HG02759 (cell line): Measurements from ENCODE around the gene GSX1.
"Not testable (repeated sequence)": the region's sequence is repeated elsewhere in the genome, so short reads cannot be mapped to it uniquely, and the experiment has no call there.

Experiments
- ATAC-seq: cut with Tn5 transposase; IDR thresholded peaks from one replicate; pipeline ENCODE4 v1.9.1; 2021; ENCODE audit warnings: mild to moderate bottlenecking, moderate library complexity; ENCODE audit not compliant: unreplicated experiment

GSX1 gene

GRCh38 chr13:27792393-27793218 is at the start of gene GSX1:
GSX1 (plus strand) TSS chr13:27792483; CDS start chr13:27792691, 208 bp downstream.
- ATAC-seq = no peak

GRCh38 chr13:27744801-27745200 is 47.5 kb upstream of the GSX1 start:
- ATAC-seq = no peak

GRCh38 chr13:27745301-27745700 is 47.0 kb upstream of the GSX1 start:
- no peak for ATAC-seq

GRCh38 chr13:27748143-27748542 is 44.1 kb upstream of the GSX1 start:
- not testable (repeated sequence) for ATAC-seq

DNA sequence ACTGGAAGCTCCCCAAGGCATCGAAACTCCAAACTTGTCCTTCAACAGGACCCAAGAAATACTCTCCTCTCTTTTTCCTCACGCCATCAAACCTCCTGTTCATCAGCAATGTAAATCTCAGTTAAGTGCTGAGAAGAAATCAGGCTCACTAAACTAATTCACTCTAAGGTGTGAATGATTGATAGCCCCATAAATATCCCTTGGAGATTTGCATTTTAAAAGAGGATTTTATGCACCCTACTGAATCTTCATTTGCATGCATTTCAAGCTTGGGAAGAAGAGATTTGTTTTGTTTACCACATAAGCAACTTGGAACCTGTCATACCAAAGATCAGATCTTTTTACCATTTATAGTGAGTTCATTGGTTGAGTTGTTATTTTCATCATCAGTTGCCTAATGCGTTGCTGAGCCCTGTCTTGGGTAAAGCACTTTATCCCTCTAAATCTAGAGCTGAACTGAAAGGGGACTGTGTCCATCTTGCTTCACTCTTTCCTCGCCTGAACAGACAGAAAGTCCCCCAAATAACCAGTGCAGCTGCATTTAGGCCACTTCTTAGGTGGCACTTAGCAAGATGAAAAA is 40.2 kb upstream of the GSX1 start:
- ATAC-seq = no peak

DNA sequence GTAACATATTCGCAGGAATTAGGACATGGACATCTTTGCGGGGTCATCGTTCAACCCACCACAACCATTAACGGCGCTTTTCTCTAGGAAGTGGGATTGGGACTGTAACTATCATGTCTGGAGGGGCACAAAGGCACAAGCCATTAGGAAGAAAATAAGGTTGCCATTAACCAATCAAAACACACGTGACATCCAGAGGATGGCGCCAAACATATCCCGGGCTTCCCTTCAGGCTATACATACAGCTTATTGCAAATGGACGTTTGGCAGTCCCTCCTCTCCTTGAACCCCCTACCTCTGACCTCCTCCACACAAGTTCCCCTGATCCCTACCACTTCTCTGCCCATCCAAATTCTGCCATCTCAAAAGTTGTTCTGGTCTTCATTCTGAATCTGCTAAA is 26.6 kb upstream of the GSX1 start:
- no peak for ATAC-seq

- ATAC-seq = no peak
Measured at GRCh38 chr13:27770809-27771208, 21.5 kb upstream of the GSX1 start.

DNA sequence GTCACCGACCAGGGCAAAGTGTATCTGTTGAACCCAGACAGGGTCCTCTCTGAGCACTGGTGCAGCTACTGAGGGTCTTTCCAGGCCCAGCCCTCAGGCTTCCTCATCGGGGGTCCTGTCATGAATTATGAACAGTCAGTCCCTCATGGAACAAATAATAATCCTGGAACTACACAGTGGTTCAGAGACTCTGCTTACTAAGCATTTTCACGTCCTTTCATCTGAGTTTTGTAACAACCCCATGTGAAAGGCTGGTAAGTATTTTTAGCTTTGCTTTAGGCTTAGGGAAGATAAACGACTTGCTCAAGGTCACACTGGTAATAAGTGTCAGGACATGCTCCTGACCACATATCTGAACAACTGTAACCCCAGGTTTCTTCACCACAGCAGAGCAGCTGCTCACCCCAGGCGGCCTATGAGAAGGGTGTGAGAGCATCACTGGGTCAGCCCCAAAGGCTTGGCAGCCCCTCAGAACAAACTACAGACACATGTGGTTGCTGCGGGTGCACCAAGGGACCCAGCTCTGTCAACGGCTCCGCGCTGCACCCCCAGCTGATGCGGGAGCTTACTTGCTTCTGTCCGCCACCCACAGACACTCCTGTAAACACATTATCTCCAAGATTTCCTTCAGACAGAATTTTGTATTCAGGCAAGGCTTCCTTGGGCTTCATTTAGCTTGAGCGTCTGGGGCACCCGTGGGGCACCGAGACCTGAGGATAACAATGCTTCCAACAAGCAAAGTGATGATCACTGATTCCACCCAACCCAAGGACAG is 19.4 kb upstream of the GSX1 start:
- ATAC-seq = no peak

DNA sequence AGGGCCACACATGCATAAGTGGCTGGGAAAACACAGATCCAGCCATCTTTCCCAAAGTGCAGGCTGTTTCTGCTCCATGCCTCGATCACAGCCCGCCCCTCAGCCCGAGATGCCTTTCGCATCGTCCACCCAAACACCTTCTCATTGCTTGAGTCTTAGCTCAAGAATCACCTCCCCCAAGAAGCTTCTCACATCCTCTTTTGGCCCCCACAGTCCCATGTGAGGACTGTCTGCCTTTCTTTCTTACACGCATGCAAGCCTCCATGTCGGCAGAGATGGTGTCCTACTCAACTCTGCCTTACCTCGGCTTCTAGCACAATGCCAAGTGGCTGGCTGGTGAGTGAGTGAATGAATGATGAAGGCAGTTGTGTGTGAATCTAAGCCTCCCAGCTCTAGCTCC is 18.1 kb upstream of the GSX1 start:
- ATAC-seq = no peak

- ATAC-seq = no peak
Measured at GRCh38 chr13:27774651-27775050, 17.6 kb upstream of the GSX1 start.

- no peak for ATAC-seq
Measured at GRCh38 chr13:27775943-27776342, 16.3 kb upstream of the GSX1 start.

GRCh38 chr13:27782151-27782550 is 10.1 kb upstream of the GSX1 start:
- no peak for ATAC-seq

- ATAC-seq = no peak
Measured at GRCh38 chr13:27783111-27783510, 9.2 kb upstream of the GSX1 start.

DNA sequence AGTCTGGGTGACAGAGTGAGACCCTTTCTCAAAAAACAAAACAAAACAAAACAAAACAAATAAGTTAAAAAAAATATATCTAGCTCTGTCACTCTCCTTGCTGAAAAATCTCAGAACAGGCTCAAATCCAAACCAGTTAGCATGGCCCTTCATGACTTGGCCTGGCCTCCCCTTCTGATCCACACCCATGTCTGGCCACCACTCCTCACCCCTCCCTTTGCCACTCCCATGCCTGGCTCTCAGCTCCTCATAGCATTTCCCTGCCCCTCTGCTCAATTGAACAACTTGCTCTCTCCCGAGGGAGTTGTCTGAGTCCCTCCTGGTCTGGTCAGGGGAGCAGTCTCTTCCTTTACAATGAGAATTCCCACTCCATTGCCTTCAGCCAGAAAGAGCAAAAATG is 4.0 kb upstream of the GSX1 start:
- no peak for ATAC-seq

- ATAC-seq = no peak
Measured at GRCh38 chr13:27789153-27789494, 3.2 kb upstream of the GSX1 start.

DNA sequence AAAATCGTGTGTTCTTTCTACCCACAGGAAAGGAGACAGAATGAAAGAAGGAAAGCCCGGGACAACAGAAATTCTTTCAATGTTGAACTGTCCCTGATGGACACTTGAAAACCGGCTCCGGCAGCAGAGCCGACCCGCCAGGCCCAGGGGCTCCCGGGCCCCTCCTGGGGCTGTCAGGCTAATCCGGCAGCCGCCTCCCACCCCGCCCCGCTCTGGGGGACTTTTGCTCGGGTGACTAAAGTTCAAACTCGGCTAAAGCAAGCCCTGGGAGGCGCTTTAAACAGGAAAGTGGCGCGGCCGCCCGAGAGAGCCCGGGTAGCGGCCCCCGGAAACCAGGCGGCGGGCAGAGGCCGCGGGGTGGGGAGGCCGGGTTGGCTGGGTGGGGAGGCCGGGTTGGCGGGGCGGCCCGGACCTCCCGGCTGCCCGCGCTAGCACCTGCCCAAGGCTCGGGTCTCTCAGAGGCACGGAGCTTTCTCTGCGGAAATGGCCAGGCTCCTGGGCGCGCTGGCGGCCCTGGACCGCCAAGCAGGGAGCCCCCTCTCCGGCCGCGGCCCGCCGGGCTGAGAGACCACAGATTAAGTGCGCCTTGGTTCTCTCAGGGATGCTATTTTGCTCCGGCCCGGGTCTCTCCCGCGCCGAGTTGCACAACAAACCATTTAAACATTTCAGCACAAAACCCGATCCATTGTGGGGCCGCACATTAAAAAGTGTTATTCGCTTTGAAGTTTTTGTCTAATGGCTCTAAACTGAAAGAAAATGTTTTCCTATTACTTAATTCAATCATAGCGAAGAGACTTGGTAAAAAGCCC is 2.6 kb upstream of the GSX1 start:
- ATAC-seq = no peak

DNA sequence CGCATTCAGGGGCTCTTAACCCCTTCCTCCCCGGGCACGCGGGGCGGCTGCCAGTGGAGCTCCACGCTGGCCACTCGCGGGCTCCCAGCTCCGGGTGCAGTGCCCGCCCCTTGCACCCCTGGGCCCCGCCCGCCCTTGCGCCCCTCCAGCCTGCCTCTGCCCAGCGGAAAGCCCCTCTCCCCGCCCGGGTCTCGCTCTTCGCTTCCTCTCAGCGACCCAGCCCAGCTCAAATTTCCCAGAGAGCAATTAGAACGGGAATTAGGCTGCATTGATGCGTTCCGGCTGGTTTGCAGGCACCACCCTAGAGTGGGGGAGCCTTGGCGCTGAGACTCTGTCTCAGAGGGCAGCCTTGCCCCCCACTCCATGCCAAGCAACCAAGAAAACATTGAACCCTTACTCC is 1.8 kb upstream of the GSX1 start:
- no peak for ATAC-seq

GRCh38 chr13:27791146-27791900 is 960 bp upstream of the GSX1 start:
- no peak for ATAC-seq

- ATAC-seq = no peak
Measured at GRCh38 chr13:27791901-27792392, 336 bp upstream of the GSX1 start.
